GM19395 (cell line): ENCODE measurements around the gene PILRB.
"Not testable (repeated sequence)": the region's sequence is repeated elsewhere in the genome, so short reads cannot be mapped to it uniquely, and the experiment has no call there.

Experiments used
- ATAC-seq: cut with Tn5 transposase; IDR thresholded peaks from one replicate; pipeline ENCODE4 v1.9.1; 2021; ENCODE audit warnings: mild to moderate bottlenecking, moderate library complexity; ENCODE audit not compliant: unreplicated experiment

Gene PILRB

DNA sequence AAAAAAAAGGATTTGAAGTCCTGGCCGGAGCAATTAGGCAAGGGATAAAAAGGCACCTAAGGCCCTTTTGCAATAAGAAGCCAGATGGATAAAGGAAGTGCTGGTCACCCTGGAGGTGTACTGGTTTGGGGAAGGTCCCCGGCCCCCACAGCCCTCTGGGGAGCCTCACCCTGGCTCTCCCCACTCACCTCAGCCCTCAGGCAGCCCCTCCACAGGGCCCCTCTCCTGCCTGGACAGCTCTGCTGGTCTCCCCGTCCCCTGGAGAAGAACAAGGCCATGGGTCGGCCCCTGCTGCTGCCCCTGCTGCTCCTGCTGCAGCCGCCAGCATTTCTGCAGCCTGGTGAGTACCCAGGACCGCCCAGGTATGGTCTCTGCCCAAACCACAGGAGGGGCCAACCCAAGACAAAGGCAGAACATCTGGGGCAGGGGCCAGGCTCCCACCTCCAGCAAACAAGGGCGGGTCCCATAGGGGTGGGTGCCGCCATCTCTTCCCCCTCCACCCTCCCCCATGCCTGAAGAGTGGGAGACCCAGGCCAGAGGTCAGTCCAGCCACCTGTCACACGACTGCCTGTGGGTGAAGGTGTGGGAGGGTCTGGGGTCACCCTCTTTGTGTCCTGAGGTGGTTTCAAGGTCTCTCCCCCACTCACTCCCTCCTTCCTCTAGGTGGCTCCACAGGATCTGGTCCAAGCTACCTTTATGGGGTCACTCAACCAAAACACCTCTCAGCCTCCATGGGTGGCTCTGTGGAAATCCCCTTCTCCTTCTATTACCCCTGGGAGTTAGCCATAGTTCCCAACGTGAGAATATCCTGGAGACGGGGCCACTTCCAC, at the start of gene PILRB:
Gene PILRB (plus strand): TSS at position 91 of the 830 bp plus-strand sequence. CDS start 186 bp downstream, at position 277.
- no peak for ATAC-seq

DNA sequence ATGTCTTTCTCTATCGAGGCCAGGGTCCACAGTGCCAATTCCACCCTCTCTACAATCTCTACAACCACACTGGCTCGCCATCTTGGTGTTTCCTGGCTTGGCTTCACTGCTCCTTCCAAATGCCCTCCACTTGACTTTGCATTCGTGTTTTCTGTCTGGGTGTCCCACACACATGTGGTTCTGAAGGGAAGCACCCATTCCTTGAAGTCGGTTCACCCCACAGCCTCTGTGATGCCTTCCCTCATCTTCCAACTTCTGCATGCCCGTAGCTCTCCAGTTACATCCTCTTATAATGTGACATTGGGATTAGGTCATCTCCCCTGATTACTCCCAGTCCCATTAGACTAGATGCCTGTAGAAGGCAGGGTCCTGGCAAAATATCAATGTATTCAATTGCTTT, 39.6 kb upstream of the PILRB start:
- ATAC-seq, result not testable (repeated sequence)

DNA sequence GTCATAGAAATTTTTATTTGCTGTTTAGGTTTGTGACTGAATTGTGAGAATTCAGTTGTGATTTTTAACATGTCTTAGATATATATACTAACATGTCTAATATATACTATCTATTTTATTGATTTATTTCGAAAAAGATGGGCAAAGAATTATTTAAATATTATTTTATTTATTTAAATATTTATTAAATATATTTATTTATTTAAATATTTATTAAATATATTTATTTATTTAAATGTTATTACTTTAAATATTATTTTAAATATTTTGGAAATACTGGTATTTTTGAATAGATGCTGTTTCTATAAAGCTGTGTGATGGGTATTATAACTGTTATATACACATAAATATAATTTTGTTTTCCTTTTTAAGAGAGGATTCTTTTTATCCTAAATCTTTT, 36.3 kb upstream of the PILRB start:
- not testable (repeated sequence) for ATAC-seq

DNA sequence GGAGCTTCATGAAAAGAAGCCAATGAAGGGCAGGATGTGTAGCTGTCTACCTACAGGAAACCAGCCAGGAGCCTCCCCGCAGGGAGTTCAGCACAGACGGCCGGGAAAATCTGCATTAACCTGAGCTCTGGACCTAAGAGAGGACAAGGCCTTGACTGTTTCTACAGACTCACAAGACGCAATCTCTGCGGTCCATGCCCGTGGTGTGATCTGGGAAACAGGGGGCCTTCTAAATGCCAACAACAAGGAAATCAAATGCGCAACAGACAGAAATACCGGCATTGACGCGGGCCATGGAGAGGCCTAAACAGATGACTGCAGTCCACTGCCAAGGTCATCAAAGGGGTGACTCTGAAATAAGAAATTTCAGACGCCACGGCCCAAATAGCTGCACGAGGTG, 33.7 kb upstream of the PILRB start:
- ATAC-seq, result not testable (repeated sequence)

DNA sequence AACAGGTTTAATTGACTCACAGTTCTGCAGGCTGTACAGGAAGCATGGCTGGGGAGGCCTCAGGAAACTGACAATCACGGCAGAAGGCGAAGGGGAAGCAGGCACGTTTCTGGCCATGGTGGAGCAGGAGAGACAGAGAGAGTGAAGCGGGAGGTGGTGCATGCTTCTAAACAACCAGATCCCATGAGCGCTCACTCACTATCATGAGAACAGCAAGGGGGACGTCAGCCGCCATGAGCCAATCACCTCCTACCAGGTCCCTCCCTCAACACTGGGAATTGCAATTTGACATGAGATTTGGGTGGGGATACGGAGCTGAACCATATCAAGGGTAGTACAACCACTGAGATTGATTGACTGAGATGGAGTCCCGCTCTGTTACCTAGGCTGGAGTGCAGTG, 32.2 kb upstream of the PILRB start:
- ATAC-seq, result not testable (repeated sequence)

DNA sequence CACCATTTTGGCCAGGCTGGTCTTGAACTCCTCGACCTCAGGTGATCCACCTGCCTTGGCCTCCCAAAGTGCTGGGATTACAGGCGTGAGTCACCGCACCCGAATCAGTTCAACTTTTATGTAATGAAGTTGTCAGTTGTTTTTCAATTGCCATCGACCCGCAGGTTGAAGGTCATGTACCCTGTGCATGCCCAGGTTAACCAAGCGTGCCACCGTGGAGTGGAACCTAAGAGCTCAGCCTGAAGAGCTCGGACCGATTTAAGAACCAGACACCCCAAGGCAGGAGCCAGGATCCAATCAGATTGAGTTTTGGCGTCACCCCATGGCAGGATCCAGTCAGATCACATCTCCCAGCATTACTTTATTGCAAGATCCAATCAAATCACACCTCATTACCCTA, 31.0 kb upstream of the PILRB start:
- not testable (repeated sequence) for ATAC-seq

DNA sequence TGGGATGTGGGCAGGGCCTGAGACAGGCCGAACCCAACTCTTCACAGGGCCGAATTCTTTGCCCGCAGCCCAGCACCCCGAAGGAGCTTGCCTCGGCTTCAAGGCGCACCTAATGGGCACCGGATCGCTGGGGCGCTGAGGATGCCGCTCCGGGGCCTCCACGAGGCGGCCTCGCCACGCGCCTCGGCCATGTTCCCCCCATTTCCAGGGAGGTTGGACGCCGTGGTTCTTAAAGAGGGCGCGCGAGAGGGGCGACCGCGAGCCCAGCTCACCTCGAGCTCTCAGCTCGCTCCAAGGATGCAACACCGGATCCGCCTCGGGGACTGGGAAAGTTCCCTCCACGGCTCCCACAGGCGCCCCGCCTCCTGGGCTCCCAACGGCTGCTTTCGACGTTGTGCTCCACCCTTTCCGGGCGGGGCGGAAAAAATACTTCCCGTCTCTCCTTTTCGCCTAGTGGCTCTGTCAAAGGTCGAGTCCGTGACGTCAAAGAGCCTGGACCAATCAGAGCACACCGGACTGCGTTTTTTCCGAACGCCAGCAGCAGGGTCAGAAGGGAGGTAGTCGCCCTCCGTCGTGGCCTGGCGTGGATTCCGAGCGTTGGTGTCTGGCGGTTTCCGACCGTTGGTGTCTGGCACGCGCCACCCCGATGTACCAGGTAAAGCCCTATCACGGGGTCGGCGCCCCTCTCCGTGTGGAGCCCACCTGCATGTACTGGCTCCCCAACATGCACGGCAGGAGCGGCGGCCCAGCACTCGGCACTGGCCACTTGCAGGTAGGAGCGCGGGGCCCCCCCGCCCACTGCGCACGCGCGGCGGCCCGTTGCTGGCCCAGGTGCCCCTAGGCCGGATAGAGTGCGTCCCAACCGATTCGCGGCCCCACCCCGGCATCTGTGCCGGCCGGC, 22.1 kb upstream of the PILRB start:
- ATAC-seq, result peak; percentile 96

DNA sequence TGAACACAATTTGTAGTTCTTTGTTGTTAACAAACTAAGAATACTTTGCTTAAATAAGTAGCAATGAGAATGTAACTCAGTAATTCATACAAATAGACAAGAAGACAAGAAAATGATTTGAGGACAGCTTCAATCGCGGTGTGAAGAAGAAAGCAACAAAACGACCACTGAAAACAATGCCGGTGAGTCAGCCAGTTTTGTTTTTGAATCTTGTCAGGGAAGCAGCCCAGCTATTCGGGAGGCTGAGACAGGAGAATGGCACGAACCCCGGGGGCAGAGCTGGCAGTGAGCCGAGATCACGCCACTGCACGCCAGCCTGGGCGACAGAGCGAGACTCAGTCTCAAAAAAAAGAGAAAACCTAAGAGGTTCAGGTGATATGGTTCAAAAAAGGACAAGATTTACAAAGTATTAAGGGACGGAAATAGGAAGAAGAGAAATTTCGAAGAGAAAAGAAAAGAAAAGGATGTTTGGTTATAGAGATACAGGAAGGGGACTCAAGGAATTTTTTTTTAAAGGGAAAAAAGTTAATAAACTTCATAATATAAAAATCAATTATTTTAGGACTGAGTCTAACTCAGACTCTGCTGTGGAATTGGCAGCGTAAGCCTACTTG, 19.7 kb upstream of the PILRB start:
- not testable (repeated sequence) for ATAC-seq

DNA sequence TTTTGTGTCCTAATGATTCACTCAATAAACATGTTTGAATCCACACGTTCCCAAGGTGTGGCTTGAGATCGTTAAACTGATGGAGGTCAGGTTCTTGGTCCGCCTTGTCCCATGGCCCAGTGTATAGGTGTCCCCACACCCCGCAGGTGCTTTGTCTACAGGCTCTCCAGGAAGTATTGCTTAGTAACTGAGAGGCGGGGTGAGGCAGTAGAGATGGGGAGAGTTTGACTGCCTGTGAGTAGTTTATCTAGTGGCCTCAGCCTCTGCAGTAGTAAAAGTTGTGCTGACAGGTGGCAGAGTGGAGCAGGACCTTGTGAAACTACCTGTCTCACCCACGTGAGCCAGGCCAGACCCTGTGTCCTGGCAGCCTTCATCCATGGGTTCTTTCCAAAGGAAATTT, 16.6 kb upstream of the PILRB start:
- ATAC-seq, result not testable (repeated sequence)

DNA sequence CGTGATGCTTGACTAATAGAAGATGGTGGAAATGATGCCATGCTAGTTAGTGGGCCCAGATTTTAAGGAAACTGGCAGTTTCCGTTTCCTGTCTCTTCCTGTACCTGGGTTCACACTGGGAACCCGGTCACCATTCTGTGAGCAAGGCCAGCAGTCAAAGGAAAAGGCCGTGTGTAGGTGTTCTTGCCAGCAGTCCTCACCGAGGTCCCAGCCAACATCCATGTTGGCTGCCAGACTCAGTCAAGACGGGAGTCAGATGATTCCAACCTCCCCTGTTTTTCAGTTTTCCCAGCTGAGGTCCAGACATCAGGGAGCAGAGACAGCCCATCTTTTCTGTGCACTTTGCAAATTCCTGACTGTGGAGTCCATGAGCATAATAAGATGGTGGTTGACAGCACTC, 15.2 kb upstream of the PILRB start:
- no peak for ATAC-seq

DNA sequence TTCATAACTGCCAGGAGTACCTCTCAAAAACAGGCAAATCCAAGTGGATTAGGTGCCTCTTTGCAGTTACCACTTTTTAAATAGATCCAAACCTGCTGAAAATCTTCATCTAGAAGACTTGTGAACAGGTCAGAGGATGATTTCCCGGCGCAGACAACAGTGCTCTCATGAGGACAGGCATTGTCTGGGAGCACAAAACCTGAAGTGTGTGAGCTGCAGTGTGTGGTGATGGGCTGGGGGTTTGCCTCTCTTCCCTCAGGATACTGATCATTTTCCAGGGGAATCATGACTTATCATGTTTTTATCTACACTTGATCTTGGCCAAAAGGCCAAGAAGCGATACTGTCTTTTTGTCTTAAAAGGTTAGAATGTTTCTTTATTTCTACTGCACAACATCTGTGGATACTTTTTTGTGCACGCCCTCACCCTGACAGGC, 13.8 kb upstream of the PILRB start:
- peak; percentile 8 for ATAC-seq

DNA sequence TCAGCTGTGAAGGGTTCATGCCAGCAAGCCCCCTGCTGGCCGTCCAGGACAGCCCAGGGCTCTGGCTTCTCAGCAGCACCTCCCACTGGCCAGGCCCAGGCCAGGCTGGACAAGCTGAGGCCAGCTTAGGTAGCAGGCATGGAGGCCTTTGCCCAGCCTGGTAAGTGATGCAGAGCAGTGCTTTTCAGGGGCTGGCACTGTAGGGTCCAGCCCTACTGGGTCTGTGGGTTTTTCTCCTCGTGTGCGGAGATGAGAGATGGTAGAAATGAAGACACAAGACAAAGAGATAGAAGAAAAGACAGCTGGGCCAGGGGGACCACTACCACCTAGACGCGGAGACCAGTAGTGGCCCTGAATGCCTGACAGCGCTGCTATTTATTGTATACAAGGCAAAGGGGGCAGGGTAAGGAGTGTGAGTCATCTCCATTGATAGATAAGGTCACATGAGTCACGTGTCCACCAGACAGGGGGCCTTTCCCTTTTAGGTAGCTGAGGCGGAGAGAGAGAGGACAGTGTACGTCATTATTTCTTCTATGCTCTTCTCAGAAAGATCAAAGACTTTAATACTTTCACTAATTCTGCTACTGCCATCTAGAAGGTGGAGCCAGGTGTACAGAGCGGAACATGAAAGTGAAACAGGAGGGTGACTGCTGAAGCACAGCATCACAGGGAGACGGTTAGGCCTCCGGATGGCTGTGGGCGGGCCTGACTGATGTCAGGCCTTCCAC, 13.2 kb upstream of the PILRB start:
- ATAC-seq, result peak; percentile 78

DNA sequence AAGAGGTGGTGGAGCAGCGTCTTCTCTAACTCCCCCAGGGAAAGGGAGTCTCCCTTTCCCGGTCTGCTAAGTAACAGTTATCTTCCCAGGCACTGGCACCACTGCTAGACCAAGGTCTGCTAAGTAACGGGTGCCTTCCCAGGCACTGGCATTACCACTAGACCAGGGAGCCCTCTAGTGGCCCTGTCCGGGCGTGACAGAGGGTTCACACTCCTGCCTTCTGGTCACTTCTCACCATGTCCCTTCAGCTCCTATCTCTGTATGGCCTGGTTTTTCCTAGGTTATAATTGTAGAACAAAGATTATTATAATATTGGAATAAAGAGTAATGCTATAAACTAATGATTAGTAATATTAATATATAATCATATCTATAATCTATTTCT, 12.6 kb upstream of the PILRB start:
- peak; percentile 36 for ATAC-seq

DNA sequence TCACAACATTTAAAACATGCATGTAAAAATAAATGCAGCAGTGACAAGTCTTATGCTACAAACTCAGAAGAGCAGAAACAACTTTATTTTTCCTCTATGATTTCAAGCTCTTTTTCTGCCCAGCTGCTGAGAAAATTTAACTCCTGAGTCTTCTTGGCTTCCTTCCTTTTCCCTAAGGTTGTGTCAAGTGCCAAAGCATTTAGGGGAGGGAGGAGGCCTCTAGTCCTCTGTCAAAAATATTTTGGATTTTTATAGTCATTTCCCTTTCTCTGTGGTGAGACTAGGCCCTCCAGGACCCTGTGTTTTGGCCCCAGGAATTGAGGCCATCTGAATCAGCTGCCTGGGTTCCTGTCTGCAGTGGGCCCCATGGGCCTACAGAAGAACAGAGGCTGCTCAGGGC, 11.0 kb upstream of the PILRB start:
- no peak for ATAC-seq

DNA sequence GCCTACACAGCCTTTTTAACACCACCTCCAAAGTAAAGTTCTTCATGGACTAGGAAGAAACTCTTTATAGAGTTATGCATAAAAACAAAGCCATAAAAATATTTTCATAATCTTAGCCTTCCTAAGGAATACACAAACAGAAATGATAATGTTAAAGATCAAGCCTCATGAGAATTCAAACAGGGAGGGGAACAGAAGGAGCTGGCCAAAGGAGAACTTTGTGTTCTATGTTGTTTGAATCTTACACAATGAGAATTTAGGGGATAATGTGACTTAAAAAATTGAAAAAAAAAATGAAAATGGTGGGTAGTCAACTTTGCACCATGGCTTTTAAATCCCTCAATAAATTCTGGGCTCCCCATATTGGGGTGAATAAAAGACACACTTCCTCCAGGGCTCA, 9.1 kb upstream of the PILRB start:
- ATAC-seq, result no peak

DNA sequence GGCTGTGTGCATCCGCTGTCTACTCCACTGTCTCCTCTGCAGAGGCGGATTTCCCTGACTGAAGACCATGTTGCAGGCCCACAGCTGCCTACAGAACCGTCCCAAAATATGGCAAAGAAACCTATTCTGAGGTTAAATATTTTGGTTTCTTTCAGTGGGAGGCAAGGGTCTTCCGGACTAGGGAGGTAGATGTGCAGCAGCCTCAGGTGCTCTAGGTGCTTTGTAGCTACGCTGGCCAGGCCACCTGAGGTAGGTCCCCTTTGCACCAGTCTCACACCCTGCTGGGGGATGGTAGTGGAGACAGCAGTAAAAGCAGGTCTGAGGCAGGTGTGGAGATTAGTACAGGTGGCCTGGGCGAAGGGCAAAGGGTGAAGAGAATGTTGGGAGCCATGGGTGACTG, 8.2 kb upstream of the PILRB start:
- no peak for ATAC-seq

DNA sequence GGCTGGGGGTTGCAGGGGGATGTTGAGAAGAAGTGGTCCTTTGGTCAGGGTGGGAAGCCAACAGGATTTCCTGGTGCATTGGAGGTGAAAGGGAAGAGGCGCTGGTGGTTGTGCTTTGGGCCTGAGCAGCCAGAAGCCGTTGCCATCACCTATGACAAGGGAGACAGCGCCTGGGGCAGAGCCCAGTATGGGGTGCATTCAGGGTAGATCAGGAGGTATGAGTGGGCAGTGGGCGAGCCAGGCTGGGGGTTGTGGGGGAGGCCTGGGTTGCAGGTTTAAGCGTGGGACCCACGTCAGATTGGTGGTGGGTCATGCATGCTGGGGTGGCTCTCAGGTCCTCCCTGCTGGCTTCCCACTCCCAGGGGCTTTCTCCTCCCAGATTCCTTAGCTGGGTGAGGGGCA, 6.3 kb upstream of the PILRB start:
- ATAC-seq, result no peak

DNA sequence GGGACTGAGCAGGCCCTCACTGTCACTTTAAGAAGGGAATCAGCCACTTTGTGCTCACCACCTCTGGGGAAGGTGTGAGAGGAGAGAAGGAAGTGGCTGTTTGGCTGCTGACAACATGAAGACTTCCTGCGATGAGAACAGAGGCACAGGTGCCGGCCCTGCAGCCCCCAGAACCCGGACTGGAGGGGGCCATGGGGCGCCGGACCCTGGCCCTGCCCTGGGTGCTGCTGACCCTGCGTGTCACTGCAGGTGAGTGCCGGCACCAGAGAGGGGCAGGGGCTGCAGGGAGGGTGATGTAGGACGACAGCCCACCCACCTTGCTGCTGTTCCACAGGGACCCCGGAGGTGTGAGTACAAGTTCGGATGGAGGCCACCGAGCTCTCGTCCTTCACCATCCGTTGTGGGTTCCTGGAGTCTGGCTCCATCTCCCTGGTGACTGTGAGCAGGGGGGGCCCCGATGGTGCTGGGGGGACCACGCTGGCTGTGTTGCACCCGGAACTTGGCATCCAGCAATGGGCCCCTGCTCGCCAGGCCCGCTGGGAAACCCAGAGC, 5.6 kb upstream of the PILRB start:
- ATAC-seq, result not testable (repeated sequence)

DNA sequence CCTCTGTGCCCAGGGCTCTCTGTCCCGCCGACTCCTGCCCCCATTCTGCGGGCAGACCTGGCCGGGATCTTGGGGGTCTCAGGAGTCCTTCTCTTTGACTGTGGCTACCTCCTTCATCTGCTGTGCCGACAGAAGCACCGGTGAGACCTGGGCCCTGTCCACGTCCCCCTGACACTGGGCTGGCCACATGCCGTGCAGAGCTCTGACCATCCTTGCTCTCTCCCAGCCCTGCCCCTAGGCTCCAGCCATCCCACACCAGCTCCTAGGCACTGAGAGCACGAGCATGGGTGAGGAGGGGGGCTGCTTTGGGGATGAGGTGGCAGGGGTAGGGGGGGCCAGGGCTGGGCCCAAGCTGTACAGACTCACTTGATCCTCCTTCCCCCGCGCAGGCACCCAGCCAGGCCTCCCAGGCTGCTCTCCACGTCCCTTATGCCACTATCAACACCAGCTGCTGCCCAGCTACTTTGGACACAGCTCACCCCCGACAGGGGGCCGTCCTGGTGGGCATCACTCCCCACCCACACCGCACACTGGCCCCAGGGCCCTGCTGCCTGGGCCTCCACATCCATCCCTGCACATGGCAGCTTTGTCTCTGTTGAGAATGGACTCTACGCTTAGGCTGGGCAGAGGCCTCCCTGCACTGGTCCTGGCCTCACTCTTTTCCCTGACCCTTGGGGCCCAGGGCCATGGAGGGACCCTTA, 4.8 kb upstream of the PILRB start:
- ATAC-seq, result no peak
